Panc1 (cell line): ENCODE measurements around the gene TGFBRAP1. TPM values are rescaled to one million over a fixed set of nuclear protein-coding genes. Genes with fewer than 3 reads are reported as not detected.

ENCODE experiments used
- ATAC-seq: fragments of 200-7000 bp; cut with Tn5 transposase; 2 replicates; pipeline ENCODE4 v1.9.1; 2020; ENCODE audit warnings: mild to moderate bottlenecking, moderate library complexity
- BruUV-seq: library from RNA; stranded (reverse); fragments of 400-500 nt; replicated peaks from 2 replicates; lab custom pipeline; 2021; lab: Mats Ljungman, UMichigan
- CTCF ChIA-PET: fragments of 300-600 bp; sonication (Branson Sonifier 250); formaldehyde crosslinking; loops from one replicate; lab custom pipeline; 2022; ENCODE audit warnings: antibody characterized with exemption; lab: Charles Lee
- POLR2A ChIA-PET: fragments of 300-600 bp; sonication (Branson Sonifier 250); formaldehyde crosslinking; loops from one replicate; lab custom pipeline; 2022; ENCODE audit warnings: antibody characterized with exemption; lab: Charles Lee
- DNase-seq: peaks from one replicate; pipeline ENCODE4 v3.0.0-alpha.2; 2010; ENCODE audit warnings: low read depth, low spot score
- H3K27ac ChIP-seq: 2 replicates; pipeline ENCODE4 v1.5.1; 2011; ENCODE audit warnings: mild to moderate bottlenecking, low read length, inconsistent platforms
- H3K27me3 ChIP-seq: fragments of 200-500 bp; sonication (Bioruptor generic); 2 replicates; pipeline ENCODE4 v1.6.0; 2014; ENCODE audit warnings: low read length, inconsistent platforms; ENCODE audit not compliant: control insufficient read depth, insufficient read depth
- H3K36me3 ChIP-seq: fragments of 200-500 bp; sonication (Bioruptor generic); 2 replicates; pipeline ENCODE4 v1.5.1; 2014; ENCODE audit warnings: inconsistent platforms, mild to moderate bottlenecking, low read length, moderate library complexity; ENCODE audit not compliant: control insufficient read depth, insufficient read depth
- H3K4me1 ChIP-seq: 2 replicates; pipeline ENCODE4 v1.5.1; 2011; ENCODE audit warnings: inconsistent platforms, mild to moderate bottlenecking, low read length, moderate library complexity; ENCODE audit not compliant: control insufficient read depth, insufficient read depth
- H3K4me3 ChIP-seq, 2 experiments: 2 replicates each; pipeline ENCODE4 v1.5.1; 2011 to 2012; ENCODE audit warnings: low read depth in 2 of 2, low read length in 2 of 2, mild to moderate bottlenecking in 2 of 2, inconsistent platforms in 1 of 2, moderate library complexity in 1 of 2
- H3K9me3 ChIP-seq: fragments of 200-500 bp; sonication (Bioruptor generic); 2 replicates; pipeline ENCODE4 v1.5.1; 2014; ENCODE audit warnings: low read depth, mild to moderate bottlenecking, inconsistent platforms, low read length, moderate library complexity; ENCODE audit not compliant: control insufficient read depth, insufficient read depth
- POLR2AphosphoS5 ChIP-seq: IDR thresholded peaks from 2 replicates; pipeline ENCODE4 v1.6.1; 2012; ENCODE audit warnings: mild to moderate bottlenecking, low read depth, low read length, moderate library complexity
- SIN3A ChIP-seq: IDR thresholded peaks from 2 replicates; pipeline ENCODE4 v1.6.1; 2012; ENCODE audit warnings: low read depth, mild to moderate bottlenecking, low read length, moderate library complexity, borderline replicate concordance; ENCODE audit not compliant: insufficient read depth
- TCF7L2 ChIP-seq: IDR thresholded peaks from 2 replicates; pipeline ENCODE4 v1.6.1; 2011; ENCODE audit warnings: mild to moderate bottlenecking, low read depth, low read length, inconsistent platforms
- in situ Hi-C: cut with HindIII; loops from 2 replicates; pipeline ENCODE4 v1.10.0; 2016; ENCODE audit warnings: low sequenced_read_pairs, low pct_unique_long_range_greater_than_20kb
- intact Hi-C: fragments of 100-400 bp; cut with micrococcal nuclease; formaldehyde crosslinking; loops from one replicate; pipeline ENCODE4 v1.10.0; 2022; ENCODE audit not compliant: unreplicated experiment
- total RNA-seq: library from RNA; stranded (reverse); gene quantifications from one replicate; pipeline ENCODE4 v1.2.1, GENCODE V29; 2021; ENCODE audit not compliant: unreplicated experiment
- TF ChIP-seq, protein P1 (sequence below), 2 experiments: IDR thresholded peaks; 2 replicates each; pipeline ENCODE4 v1.6.1; 2011 to 2012; ENCODE audit warnings: low read depth in 2 of 2, control low read depth in 1 of 2, low read length in 1 of 2, mild to moderate bottlenecking in 1 of 2, moderate library complexity in 1 of 2; ENCODE audit not compliant: insufficient read depth in 1 of 2
- TF ChIP-seq, protein P2 (sequence below): fragments of 450-650 bp; IDR thresholded peaks from 2 replicates; pipeline ENCODE4 v1.5.1; 2017; ENCODE audit warnings: mild to moderate bottlenecking

Gene TGFBRAP1
- total RNA-seq, 1 experiment from 2014 or later = 32.7 TPM

GRCh38 chr2:105365206-105365605 lies 35.7 kb upstream of the TGFBRAP1 start:
- TF ChIP-seq TCF7L2 (no peak), POLR2AphosphoS5 (no peak), SIN3A (no peak)
- TF ChIP-seq, protein P1, sequence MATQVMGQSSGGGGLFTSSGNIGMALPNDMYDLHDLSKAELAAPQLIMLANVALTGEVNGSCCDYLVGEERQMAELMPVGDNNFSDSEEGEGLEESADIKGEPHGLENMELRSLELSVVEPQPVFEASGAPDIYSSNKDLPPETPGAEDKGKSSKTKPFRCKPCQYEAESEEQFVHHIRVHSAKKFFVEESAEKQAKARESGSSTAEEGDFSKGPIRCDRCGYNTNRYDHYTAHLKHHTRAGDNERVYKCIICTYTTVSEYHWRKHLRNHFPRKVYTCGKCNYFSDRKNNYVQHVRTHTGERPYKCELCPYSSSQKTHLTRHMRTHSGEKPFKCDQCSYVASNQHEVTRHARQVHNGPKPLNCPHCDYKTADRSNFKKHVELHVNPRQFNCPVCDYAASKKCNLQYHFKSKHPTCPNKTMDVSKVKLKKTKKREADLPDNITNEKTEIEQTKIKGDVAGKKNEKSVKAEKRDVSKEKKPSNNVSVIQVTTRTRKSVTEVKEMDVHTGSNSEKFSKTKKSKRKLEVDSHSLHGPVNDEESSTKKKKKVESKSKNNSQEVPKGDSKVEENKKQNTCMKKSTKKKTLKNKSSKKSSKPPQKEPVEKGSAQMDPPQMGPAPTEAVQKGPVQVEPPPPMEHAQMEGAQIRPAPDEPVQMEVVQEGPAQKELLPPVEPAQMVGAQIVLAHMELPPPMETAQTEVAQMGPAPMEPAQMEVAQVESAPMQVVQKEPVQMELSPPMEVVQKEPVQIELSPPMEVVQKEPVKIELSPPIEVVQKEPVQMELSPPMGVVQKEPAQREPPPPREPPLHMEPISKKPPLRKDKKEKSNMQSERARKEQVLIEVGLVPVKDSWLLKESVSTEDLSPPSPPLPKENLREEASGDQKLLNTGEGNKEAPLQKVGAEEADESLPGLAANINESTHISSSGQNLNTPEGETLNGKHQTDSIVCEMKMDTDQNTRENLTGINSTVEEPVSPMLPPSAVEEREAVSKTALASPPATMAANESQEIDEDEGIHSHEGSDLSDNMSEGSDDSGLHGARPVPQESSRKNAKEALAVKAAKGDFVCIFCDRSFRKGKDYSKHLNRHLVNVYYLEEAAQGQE (IDR thresholded peaks at IDR 0.05; ENCODE audit: insufficient read depth in 1 of 2, low read depth in 2 of 2, low read length in 1 of 2) = no peak
- TF ChIP-seq, protein P2, sequence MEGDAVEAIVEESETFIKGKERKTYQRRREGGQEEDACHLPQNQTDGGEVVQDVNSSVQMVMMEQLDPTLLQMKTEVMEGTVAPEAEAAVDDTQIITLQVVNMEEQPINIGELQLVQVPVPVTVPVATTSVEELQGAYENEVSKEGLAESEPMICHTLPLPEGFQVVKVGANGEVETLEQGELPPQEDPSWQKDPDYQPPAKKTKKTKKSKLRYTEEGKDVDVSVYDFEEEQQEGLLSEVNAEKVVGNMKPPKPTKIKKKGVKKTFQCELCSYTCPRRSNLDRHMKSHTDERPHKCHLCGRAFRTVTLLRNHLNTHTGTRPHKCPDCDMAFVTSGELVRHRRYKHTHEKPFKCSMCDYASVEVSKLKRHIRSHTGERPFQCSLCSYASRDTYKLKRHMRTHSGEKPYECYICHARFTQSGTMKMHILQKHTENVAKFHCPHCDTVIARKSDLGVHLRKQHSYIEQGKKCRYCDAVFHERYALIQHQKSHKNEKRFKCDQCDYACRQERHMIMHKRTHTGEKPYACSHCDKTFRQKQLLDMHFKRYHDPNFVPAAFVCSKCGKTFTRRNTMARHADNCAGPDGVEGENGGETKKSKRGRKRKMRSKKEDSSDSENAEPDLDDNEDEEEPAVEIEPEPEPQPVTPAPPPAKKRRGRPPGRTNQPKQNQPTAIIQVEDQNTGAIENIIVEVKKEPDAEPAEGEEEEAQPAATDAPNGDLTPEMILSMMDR = no peak
- BruUV-seq = no TSS peak
- ChIA-PET CTCF (no interaction called here), POLR2A (interaction anchor here (0.7 kb wide), 1 partner anchor 37 kb away, joined by 6 read pairs; no protein-coding TSS in a partner anchor)
- intact Hi-C loops (no loop called here), in situ Hi-C loops (no loop called here)
- H3K36me3 ChIP-seq = peaks cover 50% of the 10 kb centered on the region
- H3K27ac ChIP-seq = peak overlapping the region; percentile 37
- no peaks in the 10 kb centered on the region for H3K9me3 ChIP-seq
- DNase-seq = no peak
- peaks cover 43% of the 10 kb centered on the region for H3K4me1 ChIP-seq
- ATAC-seq = no peak
- H3K27me3 ChIP-seq = no peaks in the 10 kb centered on the region
- H3K4me3 ChIP-seq = no peak overlapping the region

GRCh38 chr2:105364436-105365139 lies 35.1 kb upstream of the TGFBRAP1 start:
- ChIA-PET CTCF (no interaction called here), POLR2A (interaction anchor here (0.8 kb wide), 1 partner anchor 30 kb away, joined by 4 read pairs; no protein-coding TSS in a partner anchor)
- Histone ChIP-seq H3K4me1 (peaks cover 38% of the 10 kb centered on the region), H3K9me3 (no peaks in the 10 kb centered on the region), H3K27ac (peak overlapping the region; percentile 37), H3K4me3 (no peak overlapping the region), H3K27me3 (no peaks in the 10 kb centered on the region), H3K36me3 (peaks cover 51% of the 10 kb centered on the region)
- TF ChIP-seq POLR2AphosphoS5 (peak; percentile 9; the same call in 1 of the 2 replicates), TCF7L2 (no peak)
- intact Hi-C loops (no loop called here), in situ Hi-C loops (no loop called here)
- BruUV-seq = TSS peak; percentile 11
- no peak for ATAC-seq
- no peak for DNase-seq
